Transverse colon (tissue), 3 donors: Measurements from ENCODE around the gene SH3GLB2.

ENCODE experiments used
- CTCF ChIP-seq, 5 experiments: fragments of 200-600 bp in 3 of 5; fragments of 450-650 bp in 2 of 5; sonication (generic) in 3 of 5; IDR thresholded peaks; 1 replicate in 2 of 5; 2 replicates in 3 of 5; pipeline ENCODE4 v1.5.1; 2016 to 2017; ENCODE audit warnings: antibody characterized with exemption in 5 of 5, inconsistent platforms in 3 of 5, mild to moderate bottlenecking in 2 of 5, moderate library complexity in 1 of 5
- EP300 ChIP-seq: sonication (generic); formaldehyde crosslinking; IDR thresholded peaks from one replicate; pipeline ENCODE4 v1.6.1; 2017; ENCODE audit warnings: antibody characterized with exemption, low read depth
- POLR2A ChIP-seq: fragments of 450-650 bp; IDR thresholded peaks from one replicate; pipeline ENCODE4 v1.6.1; 2016; ENCODE audit warnings: antibody characterized with exemption, mild to moderate bottlenecking, moderate library complexity

DNA sequence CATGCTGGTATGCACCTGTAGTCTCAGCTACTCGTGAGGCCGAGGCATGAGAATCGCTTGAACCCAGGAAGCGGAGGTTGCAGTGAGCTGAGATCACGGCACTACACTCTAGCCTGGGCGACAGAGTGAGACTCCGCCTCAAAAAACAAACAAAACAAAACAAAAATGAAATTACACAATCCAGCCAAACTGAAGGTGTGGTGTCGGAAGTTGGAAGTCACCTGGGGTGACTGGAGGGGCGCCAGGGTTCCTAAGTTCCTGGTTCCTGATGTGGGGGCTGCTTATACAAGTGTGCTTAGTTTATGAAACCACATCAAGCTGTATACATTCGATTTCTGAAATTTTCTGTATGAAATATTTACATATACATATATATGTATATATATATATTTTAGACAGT lies 49.1 kb upstream of the SH3GLB2 start:
- TF ChIP-seq POLR2A = no peak
- TF ChIP-seq EP300 = no peak
- TF ChIP-seq CTCF (IDR thresholded peaks at IDR 0.05) = no peak
